Nucleus accumbens (tissue), 56 donors: ENCODE data around the gene EPHA10.
"Not testable (repeated sequence)": the region's sequence is repeated elsewhere in the genome, so short reads cannot be mapped to it uniquely, and the experiment has no call there.

Experiments
- DNase-seq, 56 donors: peaks; one replicate each; lab custom pipeline; 2025; lab: John Stamatoyannopoulos, UW

Gene EPHA10

GRCh38 chr1:37718901-37719571, 45.9 kb downstream of the EPHA10 start:
- peak in 6 of 56 donors; percentile 7 to 37 (median 18) for DNase-seq

DNA sequence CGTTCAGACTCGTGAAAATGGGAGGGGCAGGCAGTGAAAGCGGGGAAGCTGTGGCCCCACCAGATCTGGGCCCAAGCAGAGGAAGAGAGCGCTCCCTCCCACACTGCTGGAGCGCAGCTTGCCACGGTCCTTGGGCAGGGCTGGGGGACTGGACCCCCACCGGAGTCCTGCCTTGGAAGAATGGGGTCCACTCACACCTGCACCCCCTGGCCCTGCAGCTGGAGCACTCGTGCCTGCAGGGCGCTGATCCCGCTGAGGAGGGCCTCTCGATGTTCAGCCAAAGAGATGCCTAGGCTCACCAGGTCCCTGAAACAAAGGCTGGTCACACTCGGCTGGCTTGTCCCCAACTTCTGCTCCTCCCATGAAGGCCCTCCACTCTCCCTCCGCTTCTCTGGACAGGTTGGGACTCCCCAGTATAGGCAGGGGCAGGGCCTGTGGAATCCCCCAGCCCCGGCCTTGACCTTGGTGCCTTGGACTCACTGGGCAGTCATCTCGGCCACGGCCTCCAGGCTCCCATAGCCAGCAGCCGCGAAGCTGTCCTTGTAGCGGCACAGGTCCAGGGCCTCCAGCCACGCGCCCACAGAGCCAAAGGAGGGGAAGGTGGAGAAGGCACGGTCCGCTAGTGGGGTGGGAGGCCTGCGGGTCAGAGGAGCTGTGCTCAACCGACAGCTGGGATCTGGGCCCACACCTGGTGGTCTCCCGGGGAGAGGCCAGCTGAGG, 46.6 kb downstream of the EPHA10 start:
- DNase-seq: no peak

DNA sequence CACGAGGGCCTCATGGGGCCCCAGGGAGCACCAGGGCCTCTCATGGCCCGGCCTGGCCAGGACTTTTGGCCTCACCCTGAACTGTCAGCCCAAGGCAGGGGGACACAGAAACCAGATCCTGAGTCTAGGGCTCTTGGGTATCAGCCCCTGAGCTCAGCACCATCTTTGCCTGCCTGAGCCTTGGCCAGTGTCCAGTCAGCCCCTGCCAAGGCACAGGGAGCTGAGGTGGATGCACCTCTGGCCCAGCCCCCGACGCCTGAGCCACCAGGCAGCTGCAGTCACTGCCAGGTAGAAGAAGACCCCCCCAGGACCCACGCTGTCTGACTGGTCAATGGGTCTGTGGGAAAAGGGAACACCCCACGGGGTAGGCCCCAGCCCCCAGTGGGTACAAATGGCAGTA, 47.3 kb downstream of the EPHA10 start:
- DNase-seq: no peak

DNA sequence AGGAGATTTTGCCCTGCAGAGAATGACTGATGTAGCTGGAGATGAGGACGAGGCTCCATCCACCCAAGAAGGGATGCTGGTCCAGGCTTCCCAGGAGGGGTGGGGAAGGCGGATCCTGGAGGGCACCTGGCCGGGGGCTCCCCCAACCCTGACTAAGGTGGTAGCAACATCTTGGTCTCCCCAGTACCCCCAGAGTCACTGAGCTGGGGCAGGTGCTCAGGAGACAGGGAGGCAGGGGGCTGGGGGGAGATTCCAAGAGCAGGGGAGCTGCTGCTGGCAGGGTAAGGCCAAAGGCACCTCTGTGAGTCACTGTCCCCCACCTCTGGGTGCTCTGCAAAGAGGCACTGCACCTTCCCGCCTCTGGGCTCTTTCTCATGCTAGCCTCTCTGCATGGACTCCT, 48.6 kb downstream of the EPHA10 start:
- no peak for DNase-seq

DNA sequence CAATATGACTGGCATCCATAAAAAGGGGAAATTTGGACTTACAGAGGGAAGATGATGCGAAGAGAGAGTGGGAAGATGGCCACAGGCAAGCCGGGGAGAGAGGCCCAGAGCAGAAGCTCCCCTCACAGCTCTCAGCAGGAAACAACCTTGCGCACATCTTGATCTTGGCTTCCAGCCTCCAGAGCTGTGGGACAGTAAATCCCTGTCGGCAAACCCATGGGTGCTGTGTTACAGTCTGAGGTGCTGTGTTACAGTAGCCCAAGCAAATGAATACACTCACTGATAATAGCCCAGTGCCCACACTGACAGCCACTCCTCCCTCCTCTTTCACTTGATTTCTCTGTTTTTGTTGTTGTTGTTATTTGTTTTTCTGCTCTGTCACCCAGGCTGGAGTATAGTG, 50.2 kb downstream of the EPHA10 start:
- no peak for DNase-seq

GRCh38 chr1:37714226-37714625, 50.7 kb downstream of the EPHA10 start:
- no peak for DNase-seq

GRCh38 chr1:37708471-37708870, 56.4 kb downstream of the EPHA10 start:
- DNase-seq: peak in 18 of 56 donors; percentile 8 to 72 (median 30)

DNA sequence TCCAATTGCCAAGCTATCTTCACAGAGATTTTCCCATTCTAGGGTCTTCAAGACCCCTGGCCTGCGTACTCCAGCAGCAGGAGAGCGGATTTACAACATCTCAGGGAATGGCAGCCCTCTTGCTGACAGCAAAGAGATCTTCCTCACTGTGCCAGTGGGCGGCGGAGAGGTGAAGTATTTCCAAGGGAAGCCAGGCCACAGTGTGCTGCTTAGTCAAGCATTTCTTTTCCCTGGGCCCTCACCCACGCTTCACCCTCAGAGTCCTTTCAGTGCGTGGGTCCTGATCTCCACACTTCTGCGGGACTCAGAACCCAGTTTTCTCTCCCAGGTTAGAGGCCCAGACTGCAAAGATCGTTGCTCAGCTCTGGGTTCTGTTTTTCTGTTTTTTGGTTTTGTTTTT, 59.5 kb downstream of the EPHA10 start:
- DNase-seq: peak in 15 of 56 donors; percentile 3 to 45 (median 17)

- DNase-seq: no peak
Observed at GRCh38 chr1:37704966-37705365, 60.0 kb downstream of the EPHA10 start.

DNA sequence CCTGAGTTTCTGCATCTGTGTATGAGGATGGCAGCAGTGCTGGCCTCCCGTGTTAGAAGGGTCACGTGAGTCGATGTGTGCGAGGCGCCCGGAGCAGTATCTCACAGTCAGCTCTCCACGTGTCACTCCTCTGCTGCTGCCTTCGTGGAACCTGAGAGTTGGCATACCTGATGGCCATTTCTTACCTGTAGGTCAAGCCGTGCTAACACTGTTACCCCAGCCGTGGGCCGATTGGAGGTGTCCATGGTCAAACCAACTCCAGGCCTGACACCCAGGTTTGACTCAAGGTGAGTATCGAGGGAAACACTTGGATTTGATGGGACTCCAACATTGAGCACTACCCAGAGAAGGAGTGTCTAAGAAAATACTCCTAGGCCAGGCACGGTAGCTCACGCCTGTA, 61.9 kb downstream of the EPHA10 start:
- no peak for DNase-seq

DNA sequence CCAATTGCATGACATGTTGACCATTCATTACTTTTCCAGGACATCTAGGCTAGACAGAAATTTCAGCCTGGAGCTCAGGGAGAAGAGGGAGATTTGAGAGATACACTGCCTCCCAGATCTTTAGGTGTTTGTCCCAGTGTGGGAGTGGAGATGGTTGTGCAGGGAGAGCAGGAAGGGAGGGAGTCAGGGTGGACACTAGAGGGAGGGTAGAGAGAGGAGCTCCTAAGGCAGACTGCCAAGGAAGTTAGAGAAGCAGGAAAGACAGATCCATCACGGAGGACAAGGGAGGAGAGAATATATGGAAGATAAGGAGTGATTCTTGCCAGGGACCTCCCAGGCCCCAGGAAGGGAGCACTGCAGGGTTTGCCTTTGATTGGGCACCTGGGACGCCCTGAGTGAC, 63.9 kb downstream of the EPHA10 start:
- no peak for DNase-seq

GRCh38 chr1:37699147-37699546, 65.8 kb downstream of the EPHA10 start:
- DNase-seq: no peak

GRCh38 chr1:37697737-37698136, 67.2 kb downstream of the EPHA10 start:
- no peak for DNase-seq

- DNase-seq: no peak
Observed at GRCh38 chr1:37697090-37697489, 67.8 kb downstream of the EPHA10 start.

DNA sequence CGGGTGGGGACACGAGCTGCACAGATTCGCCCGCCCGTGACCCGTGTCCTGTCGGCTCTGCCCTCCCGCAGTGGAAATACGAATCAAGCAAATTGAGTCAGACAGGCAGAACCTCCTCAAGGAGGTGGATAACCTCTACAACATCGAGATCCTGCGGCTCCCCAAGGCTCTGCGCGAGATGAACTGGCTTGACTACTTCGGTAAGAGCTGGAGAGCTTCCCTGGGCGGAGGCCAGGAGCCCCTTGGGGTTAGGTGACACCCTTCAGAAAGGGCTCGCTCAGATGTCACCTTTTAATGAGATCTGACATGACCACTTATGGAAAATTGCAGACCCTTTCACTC, 72.1 kb downstream of the EPHA10 start:
- DNase-seq: no peak

DNA sequence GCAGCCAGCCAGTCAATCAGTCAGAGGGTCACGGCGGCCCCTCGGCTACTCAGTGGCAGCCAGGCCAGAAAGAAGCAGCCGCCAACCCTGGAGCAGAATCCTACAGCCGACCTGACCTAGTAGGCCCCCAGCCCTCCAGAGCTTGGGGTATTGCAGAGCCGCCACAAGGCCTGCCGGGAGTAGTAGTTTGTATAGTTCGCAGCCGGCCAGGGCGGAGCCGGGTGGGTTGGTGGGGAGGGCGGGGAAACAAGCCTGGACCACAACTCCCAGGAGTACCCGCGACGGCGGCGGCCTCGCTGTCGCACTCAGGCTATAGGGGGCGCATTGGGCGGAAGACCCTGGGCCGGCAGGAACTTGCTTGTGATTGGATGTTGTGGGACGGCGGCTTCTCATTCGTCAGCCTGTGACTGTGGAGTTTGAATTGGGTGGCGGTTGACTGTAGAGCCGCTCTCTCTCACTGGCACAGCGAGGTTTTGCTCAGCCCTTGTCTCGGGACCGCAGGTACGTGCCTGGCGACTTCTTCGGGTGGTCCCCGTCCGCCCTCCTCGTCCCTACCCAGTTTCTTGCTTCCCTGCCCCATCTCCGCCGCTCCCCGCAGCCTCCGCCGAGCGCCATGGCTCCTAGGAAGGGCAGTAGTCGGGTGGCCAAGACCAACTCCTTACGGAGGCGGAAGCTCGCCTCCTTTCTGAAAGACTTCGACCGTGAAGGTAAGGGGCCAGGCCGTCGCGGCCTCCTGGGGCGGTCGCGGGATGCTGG, 72.7 kb downstream of the EPHA10 start, which contains the start of gene CDCA8:
TSS of gene CDCA8 (plus strand) at position 439 of the 756 bp plus-strand sequence. CDS start at position 614, 175 bp downstream.
- DNase-seq: peak; percentile 88 to 99 (median 98)

- peak in 12 of 56 donors; percentile 10 to 53 (median 34) for DNase-seq
Observed at GRCh38 chr1:37691497-37692077, 73.3 kb downstream of the EPHA10 start.

- DNase-seq: no peak
Observed at GRCh38 chr1:37688926-37689325, 76.0 kb downstream of the EPHA10 start.

DNA sequence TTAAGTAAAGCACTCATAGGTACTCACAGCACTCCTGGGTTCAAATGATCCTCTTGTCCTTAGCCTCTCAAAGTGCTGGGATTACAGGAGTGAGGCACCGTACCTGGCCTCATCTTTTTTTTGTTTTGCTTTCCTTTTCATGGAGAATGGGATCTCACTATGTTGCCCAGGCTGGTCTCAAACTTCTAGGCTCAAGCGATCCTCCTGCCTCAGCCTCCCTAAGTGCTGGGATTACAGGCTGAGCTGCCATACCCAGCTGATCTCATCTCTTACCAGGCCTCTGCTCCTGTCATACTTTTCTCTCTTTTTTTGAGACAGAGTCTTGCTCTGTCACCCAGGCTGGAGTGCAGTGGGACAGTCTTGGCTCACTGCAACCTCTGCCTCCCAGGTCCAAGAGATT, 77.2 kb downstream of the EPHA10 start:
- DNase-seq: not testable (repeated sequence)

- DNase-seq: no peak
Observed at GRCh38 chr1:37685722-37686121, 79.2 kb downstream of the EPHA10 start.

- DNase-seq: not testable (repeated sequence)
Observed at GRCh38 chr1:37684182-37684581, 80.7 kb downstream of the EPHA10 start.
